ENCODE results near the gene PALLD. TPM values are rescaled to one million over a fixed set of nuclear protein-coding genes. Genes with fewer than 3 reads are reported as not detected.

Gene PALLD
- total and polyA plus RNA-seq, 2 of the 13 experiments (the other 11 are each of a cell fraction or from before 2014, with no cell fraction given): 0.50 to 1.5 TPM

DNA sequence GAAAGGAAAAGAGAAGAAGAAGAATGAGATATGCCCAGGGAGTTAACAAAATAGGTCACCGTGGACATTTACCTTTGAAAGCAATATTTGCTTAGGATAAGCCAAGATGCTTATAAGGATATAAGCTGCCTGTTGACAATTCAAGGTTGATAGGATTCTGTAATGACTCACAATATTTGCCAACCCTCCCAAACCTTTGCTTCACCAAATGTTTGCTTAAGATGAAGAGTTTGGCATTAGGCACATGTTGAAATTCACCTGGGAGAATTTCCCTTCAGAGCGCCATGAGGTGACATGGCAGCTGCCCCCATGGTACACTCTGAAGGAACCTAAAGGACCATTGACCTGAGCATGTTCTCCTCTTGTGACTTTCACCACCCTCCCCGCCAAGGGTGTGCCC lies 4.6 kb downstream of the PALLD start (continued):
- TF ChIP-seq, protein P1, sequence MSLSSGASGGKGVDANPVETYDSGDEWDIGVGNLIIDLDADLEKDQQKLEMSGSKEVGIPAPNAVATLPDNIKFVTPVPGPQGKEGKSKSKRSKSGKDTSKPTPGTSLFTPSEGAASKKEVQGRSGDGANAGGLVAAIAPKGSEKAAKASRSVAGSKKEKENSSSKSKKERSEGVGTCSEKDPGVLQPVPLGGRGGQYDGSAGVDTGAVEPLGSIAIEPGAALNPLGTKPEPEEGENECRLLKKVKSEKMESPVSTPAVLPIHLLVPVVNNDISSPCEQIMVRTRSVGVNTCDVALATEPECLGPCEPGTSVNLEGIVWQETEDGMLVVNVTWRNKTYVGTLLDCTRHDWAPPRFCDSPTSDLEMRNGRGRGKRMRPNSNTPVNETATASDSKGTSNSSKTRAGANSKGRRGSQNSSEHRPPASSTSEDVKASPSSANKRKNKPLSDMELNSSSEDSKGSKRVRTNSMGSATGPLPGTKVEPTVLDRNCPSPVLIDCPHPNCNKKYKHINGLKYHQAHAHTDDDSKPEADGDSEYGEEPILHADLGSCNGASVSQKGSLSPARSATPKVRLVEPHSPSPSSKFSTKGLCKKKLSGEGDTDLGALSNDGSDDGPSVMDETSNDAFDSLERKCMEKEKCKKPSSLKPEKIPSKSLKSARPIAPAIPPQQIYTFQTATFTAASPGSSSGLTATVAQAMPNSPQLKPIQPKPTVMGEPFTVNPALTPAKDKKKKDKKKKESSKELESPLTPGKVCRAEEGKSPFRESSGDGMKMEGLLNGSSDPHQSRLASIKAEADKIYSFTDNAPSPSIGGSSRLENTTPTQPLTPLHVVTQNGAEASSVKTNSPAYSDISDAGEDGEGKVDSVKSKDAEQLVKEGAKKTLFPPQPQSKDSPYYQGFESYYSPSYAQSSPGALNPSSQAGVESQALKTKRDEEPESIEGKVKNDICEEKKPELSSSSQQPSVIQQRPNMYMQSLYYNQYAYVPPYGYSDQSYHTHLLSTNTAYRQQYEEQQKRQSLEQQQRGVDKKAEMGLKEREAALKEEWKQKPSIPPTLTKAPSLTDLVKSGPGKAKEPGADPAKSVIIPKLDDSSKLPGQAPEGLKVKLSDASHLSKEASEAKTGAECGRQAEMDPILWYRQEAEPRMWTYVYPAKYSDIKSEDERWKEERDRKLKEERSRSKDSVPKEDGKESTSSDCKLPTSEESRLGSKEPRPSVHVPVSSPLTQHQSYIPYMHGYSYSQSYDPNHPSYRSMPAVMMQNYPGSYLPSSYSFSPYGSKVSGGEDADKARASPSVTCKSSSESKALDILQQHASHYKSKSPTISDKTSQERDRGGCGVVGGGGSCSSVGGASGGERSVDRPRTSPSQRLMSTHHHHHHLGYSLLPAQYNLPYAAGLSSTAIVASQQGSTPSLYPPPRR (CRISPR knock-in tag; IDR thresholded peaks at IDR 0.05; ENCODE audit: borderline replicate concordance): 0 out of 2 replicates have a peak, but pooled peaks have one; percentile 28
- no peak for TF ChIP-seq ZBTB21 (CRISPR knock-in tag; IDR thresholded peaks at IDR 0.05)
- TF ChIP-seq ZNF3 (CRISPR knock-in tag; IDR thresholded peaks at IDR 0.05): no peak

DNA sequence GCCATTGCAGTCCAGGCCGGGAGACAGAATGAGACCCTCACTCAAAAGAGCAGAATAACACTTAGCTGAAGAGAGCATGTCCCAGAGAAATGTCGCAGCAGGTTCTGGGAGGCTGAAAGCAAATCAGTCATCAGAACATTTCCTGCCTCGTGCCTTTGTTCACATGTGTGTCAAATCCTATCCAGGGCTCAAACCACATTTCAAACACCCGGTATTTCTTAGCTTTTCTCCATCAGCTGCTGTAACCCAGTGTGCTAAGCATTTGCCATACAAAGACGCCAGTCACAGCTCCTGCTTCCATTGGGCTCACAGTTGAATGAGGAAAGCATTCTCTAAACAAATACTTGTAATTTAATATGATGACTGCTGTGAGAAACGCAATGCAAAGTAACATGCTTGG lies 6.0 kb downstream of the PALLD start:
- no TSS peak for BruUV-seq (replicated peaks)
- Histone ChIP-seq H3K36me3 (replicated peaks in 1 of 2; ENCODE audit: control insufficient read depth in 1 of 2, insufficient read depth in 2 of 2, low read length in 2 of 2) (no peaks in the 10 kb centered on the region; a peak in 1 of 5 replicates), H3K9me3 (ENCODE audit: low read length) (no peaks in the 10 kb centered on the region), H3K27ac (ENCODE audit: extremely low read length, insufficient read depth, low read length) (no peak overlapping the region), H3K79me2 (ENCODE audit: insufficient read depth, low read length) (no peaks in the 10 kb centered on the region), H2AFZ (ENCODE audit: low read length) (no peak overlapping the region), H3K9ac (ENCODE audit: insufficient read depth, low read depth, low read length) (no peak overlapping the region), H3K4me1 (ENCODE audit: insufficient read depth, low read length) (peaks cover 7% of the 10 kb centered on the region), H3K27me3 (ENCODE audit: control insufficient read depth in 1 of 2, insufficient read depth in 2 of 2, low read length in 2 of 2) (no peaks in the 10 kb centered on the region; a peak in 1 of 5 replicates), H3K4me3 (replicated peaks in 1 of 3; ENCODE audit: insufficient read depth in 1 of 3, low read depth in 2 of 3, low read length in 3 of 3) (no peak overlapping the region), H4K20me1 (ENCODE audit: insufficient read depth, low read length) (no peaks in the 10 kb centered on the region), H3K4me2 (ENCODE audit: low read depth, low read length) (no peak overlapping the region)
- ATAC-seq (no peak), DNase-seq (ENCODE audit: low spot score) (no peak), FAIRE-seq (no peak)
- in situ Hi-C loops (cut with HindIII; ENCODE audit: extremely low pct_ligation_motif_present, low pct_unique_long_range_greater_than_20kb) (no loop called here), intact Hi-C loops (cut with micrococcal nuclease; ENCODE audit: unreplicated experiment) (no loop called here)
- ChIA-PET CTCF (ENCODE audit: low intra/inter-chr PET ratio, low total read pairs) (no interaction called here), POLR2A (no interaction called here)
- TF ChIP-seq NPAS2 (CRISPR knock-in tag; IDR thresholded peaks at IDR 0.05; ENCODE audit: borderline replicate concordance) (no peak), SRY (CRISPR knock-in tag; IDR thresholded peaks at IDR 0.05) (no peak), NR1H2 (CRISPR knock-in tag; IDR thresholded peaks at IDR 0.05; ENCODE audit: borderline replicate concordance, low read depth) (no peak), ZNF841 (CRISPR knock-in tag; IDR thresholded peaks at IDR 0.05; ENCODE audit: borderline replicate concordance) (no peak), CREB1 (IDR thresholded peaks at IDR 0.05) (no peak), CREB1 (CRISPR knock-in tag; IDR thresholded peaks at IDR 0.05) (no peak)
- 4% methylated on average over 6 of the region's 6 CpGs for WGBS (ENCODE audit: low lambda C conversion rate)
